Left ventricle myocardium inferior (tissue), 1 donor: ENCODE measurements around the gene LILRA6. TPM values are rescaled to one million over a fixed set of nuclear protein-coding genes. Genes with fewer than 3 reads are reported as not detected.
"Not testable (repeated sequence)": the region's sequence is repeated elsewhere in the genome, so short reads cannot be mapped to it uniquely, and the experiment has no call there.

Experiments
- DNase-seq: peaks from one replicate; pipeline ENCODE4 v3.0.0-alpha.2; 2020
- H3K27ac ChIP-seq: fragments of 200-600 bp; replicated peaks from 2 replicates; pipeline ENCODE4 v1.8.0; 2021
- H3K27me3 ChIP-seq: fragments of 200-600 bp; 2 replicates; pipeline ENCODE4 v1.8.0; 2021; ENCODE audit warnings: low read depth
- H3K36me3 ChIP-seq: fragments of 200-600 bp; 2 replicates; pipeline ENCODE4 v1.8.0; 2021
- H3K4me1 ChIP-seq: fragments of 200-600 bp; 2 replicates; pipeline ENCODE4 v1.8.0; 2021
- H3K4me3 ChIP-seq: fragments of 200-600 bp; 2 replicates; pipeline ENCODE4 v1.8.0; 2021; ENCODE audit warnings: mild to moderate bottlenecking, moderate library complexity
- H3K9me3 ChIP-seq: fragments of 200-600 bp; replicated peaks from 2 replicates; pipeline ENCODE4 v1.8.0; 2021
- CTCF ChIP-seq: fragments of 200-600 bp; IDR thresholded peaks from 2 replicates; pipeline ENCODE4 v1.8.0; 2021; ENCODE audit warnings: antibody characterized with exemption, mild to moderate bottlenecking, borderline replicate concordance
- intact Hi-C: fragments of 100-400 bp; cut with micrococcal nuclease; formaldehyde crosslinking; loops from one replicate; pipeline ENCODE4 v1.11.0; 2022
- long read RNA-seq: library from polyadenylated mRNA; unstranded; transcript quantifications from one replicate; pipeline ENCODE4 v2.0.0, GENCODE V29; 2021
- total RNA-seq: library from RNA; stranded (reverse); fragmentation: NEBNext Ultra II Directional; extraction: Animal tissue kit (Norgen Biotek cat#: 25700); gene quantifications from one replicate; pipeline ENCODE4 v1.2.1, GENCODE V29; 2021
- donor health status: DM: no; HTN: yes; CAD: no; lungs with severe emphysema.

The LILRA6 gene
- total RNA-seq = 1.2 TPM
- long read RNA-seq, partial matches to known transcripts = 0 of 4 reads
- long read RNA-seq, other reads (novel, unspliced or antisense) = 4 of 4 reads

- H3K36me3 ChIP-seq, intact Hi-C loops, H3K27ac ChIP-seq, H3K4me1 ChIP-seq, H3K9me3 ChIP-seq, DNase-seq, H3K4me3 ChIP-seq: not testable (repeated sequence)
- peaks cover 26% of the 10 kb centered on the region for H3K27me3 ChIP-seq
Measured at GRCh38 chr19:54242646-54243045, at the start of gene LILRA6. Gene LILRA6 (minus strand): TSS chr19:54242790.

GRCh38 chr19:54289160-54289559, 46.6 kb upstream of the LILRA6 start:
- peaks cover 61% of the 10 kb centered on the region for H3K27me3 ChIP-seq
- H3K9me3 ChIP-seq, intact Hi-C loops, DNase-seq, H3K36me3 ChIP-seq, H3K27ac ChIP-seq, H3K4me3 ChIP-seq, H3K4me1 ChIP-seq: not testable (repeated sequence)

GRCh38 chr19:54287456-54287855, 44.9 kb upstream of the LILRA6 start:
- no peak for TF ChIP-seq CTCF
- Histone ChIP-seq H3K27ac (no peak overlapping the region), H3K36me3 (no peaks in the 10 kb centered on the region), H3K4me1 (no peaks in the 10 kb centered on the region), H3K4me3 (no peak overlapping the region), H3K9me3 (no peaks in the 10 kb centered on the region), H3K27me3 (peaks cover 65% of the 10 kb centered on the region)
- intact Hi-C loops = no loop called here
- DNase-seq = no peak

- H3K27ac ChIP-seq, intact Hi-C loops, H3K4me3 ChIP-seq, H3K4me1 ChIP-seq, DNase-seq, H3K9me3 ChIP-seq, H3K36me3 ChIP-seq: not testable (repeated sequence)
- peaks cover 65% of the 10 kb centered on the region for H3K27me3 ChIP-seq
Measured at GRCh38 chr19:54286283-54286682, 43.7 kb upstream of the LILRA6 start.

- H3K27ac ChIP-seq, H3K4me1 ChIP-seq, H3K4me3 ChIP-seq, DNase-seq, H3K36me3 ChIP-seq, intact Hi-C loops, H3K9me3 ChIP-seq: not testable (repeated sequence)
- peaks cover 65% of the 10 kb centered on the region for H3K27me3 ChIP-seq
Measured at GRCh38 chr19:54285427-54286056, 43.0 kb upstream of the LILRA6 start.

GRCh38 chr19:54282686-54283470, 40.3 kb upstream of the LILRA6 start:
- DNase-seq = no peak
- H3K27ac ChIP-seq = no peak overlapping the region
- TF ChIP-seq CTCF = no peak

GRCh38 chr19:54281729-54282075, 39.1 kb upstream of the LILRA6 start:
- DNase-seq, H3K4me1 ChIP-seq, H3K36me3 ChIP-seq, H3K27ac ChIP-seq, H3K4me3 ChIP-seq, intact Hi-C loops, H3K9me3 ChIP-seq: not testable (repeated sequence)
- H3K27me3 ChIP-seq = peaks cover 85% of the 10 kb centered on the region

More at GRCh38 chr19:54282686-54283470, 40.3 kb upstream of the LILRA6 start:
- Histone ChIP-seq H3K36me3 (no peaks in the 10 kb centered on the region), H3K27me3 (peaks cover 73% of the 10 kb centered on the region), H3K9me3 (no peaks in the 10 kb centered on the region), H3K4me3 (no peak overlapping the region), H3K4me1 (no peaks in the 10 kb centered on the region)
- intact Hi-C loops = no loop called here

- H3K27me3 ChIP-seq = peaks cover 90% of the 10 kb centered on the region
- TF ChIP-seq CTCF = no peak
- H3K36me3 ChIP-seq = no peaks in the 10 kb centered on the region
- no peaks in the 10 kb centered on the region for H3K9me3 ChIP-seq
- intact Hi-C loops = no loop called here
- no peaks in the 10 kb centered on the region for H3K4me1 ChIP-seq
- no peak for DNase-seq
- H3K4me3 ChIP-seq = peak within 1 kb of the TSS; percentile 33
- H3K27ac ChIP-seq = peak within 1 kb of the TSS; percentile 52
Measured at GRCh38 chr19:54281007-54281728, 38.6 kb upstream of the LILRA6 start, which contains the start of gene LILRB2. Gene LILRB2 (minus strand): TSS chr19:54281110. CDS start chr19:54280496, 614 bp downstream.

- H3K4me1 ChIP-seq, H3K9me3 ChIP-seq, intact Hi-C loops, H3K36me3 ChIP-seq, DNase-seq: not testable (repeated sequence)
- Histone ChIP-seq H3K27me3 (peaks cover 93% of the 10 kb centered on the region), H3K27ac (peak overlapping the region; percentile 52), H3K4me3 (peak overlapping the region; percentile 33)
Measured at GRCh38 chr19:54280441-54280840, 37.9 kb upstream of the LILRA6 start.

- intact Hi-C loops, DNase-seq, H3K9me3 ChIP-seq, H3K27ac ChIP-seq, H3K36me3 ChIP-seq, H3K4me1 ChIP-seq: not testable (repeated sequence)
- Histone ChIP-seq H3K27me3 (peaks cover 93% of the 10 kb centered on the region), H3K4me3 (peak overlapping the region; percentile 33)
Measured at GRCh38 chr19:54280025-54280424, 37.4 kb upstream of the LILRA6 start.
